GM19463 (cell line): ENCODE measurements around the gene PHF19.

Experiments used
- ATAC-seq: cut with Tn5 transposase; IDR thresholded peaks from one replicate; pipeline ENCODE4 v1.9.1; 2021; ENCODE audit warnings: mild to moderate bottlenecking, moderate library complexity; ENCODE audit not compliant: unreplicated experiment

The PHF19 gene

DNA sequence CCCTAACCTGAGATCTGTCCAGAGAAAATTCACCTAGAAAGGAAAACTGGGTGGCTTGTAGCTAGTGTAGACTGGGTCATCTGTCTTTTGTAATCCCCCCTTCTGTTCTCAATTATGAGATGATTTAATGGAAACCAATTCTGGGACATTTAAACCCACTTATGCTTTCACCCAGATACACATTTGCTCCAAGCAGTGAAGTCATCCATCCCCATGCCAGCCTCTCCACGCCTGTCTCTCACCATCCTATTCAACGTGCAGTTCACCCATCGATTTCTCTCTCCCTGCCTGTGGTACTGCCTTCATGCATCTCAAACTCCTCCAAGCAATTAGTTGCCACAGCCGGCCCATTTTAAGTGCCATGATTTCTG is 1.8 kb downstream of the PHF19 start:
- ATAC-seq, result no peak

DNA sequence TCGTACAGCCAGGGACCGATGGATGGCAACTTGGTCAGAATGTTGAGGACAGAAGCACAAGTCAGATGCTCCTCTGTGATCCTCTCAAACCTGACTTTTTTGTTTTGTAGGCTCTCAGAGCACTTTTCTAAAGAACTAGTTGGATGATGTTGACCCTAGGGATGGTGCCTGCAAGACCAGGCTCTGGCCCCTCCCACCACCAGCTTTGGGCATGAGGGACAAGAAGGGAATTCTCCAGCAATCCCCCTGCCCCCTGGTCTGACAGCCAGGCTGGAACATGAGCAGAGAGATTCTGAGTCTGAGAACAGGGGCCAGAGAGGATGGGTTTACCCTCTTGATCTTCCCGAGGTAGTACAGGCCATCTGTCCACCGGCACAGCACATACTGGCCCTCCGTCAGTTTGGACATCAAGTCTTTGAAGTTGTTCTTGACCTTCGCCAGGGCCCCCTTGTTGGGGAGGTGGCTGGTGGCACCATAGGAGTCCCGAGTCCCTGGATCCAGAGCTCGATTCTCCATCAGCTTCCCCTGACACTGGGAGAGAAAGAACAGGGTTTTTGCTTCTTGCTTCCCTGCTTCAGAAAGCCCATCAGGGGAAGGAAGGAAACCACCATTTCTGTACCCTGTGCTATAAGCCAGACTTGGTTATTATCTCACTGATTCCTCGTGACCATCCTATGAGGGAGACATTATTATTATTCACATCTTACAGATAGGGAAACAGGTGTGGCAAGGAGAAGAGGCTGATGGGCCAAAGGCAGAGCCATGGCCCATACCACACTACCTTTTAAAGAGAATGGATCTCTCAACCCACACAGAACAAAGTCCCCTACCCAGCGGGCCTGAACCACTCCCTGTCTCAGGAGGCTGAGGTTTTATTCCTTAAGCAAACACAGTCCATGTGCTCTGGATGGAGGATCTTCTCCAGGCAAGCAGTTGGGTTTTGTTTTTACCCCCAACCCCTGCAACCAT is 2.5 kb downstream of the PHF19 start:
- no peak for ATAC-seq

DNA sequence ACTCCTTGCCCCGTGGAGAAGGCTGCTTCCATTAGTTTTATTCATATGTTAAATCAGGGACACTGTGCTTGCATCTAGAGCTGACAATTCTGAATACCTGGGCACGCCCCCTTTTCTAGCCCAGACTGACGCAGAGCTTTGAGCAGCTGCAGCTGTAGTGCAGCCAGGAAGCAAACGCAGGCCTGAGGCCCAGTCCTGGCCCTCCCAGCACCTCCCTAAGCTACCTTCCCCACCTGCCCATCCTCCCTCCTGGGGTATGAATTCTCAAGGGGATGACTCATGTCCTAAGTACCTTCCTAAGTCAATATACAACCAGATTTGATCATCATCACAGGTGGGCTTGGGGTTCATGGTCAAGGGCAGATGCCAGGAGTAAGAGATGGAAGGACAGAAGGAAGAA is 3.5 kb downstream of the PHF19 start:
- ATAC-seq, result no peak

DNA sequence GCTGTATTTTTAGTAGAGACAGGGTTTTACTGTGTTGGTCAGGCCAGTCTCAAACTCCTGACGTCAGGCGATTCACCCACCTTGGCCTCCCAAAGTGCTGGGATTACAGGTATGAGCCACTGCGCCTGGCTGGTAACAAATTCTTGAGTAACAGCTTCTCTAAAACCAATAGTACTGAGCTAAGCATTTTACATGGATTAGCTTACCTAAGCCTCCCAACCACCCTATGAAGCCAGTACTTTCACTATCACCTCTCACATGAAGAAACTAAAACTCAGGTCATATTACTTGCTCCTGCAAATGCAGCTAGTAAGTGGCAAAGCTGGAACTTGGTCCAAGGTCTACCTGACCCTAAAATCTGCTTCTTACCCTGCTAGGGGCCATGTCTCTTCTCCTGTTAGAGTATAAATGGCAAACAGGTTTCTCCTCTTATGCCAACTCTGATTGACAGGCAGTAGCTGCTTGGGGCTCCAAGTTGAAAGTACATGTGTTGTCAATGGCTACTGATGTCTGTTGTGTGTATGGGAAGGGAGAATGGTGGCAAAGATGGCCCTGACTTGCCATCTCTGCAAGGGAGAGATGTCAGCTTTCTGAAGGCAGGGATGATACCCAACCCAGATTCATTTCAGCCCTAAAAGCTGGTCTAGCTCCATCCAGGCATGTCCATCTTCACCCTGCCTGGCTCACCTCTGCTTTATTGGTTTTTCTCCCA is 4.0 kb downstream of the PHF19 start:
- no peak for ATAC-seq

DNA sequence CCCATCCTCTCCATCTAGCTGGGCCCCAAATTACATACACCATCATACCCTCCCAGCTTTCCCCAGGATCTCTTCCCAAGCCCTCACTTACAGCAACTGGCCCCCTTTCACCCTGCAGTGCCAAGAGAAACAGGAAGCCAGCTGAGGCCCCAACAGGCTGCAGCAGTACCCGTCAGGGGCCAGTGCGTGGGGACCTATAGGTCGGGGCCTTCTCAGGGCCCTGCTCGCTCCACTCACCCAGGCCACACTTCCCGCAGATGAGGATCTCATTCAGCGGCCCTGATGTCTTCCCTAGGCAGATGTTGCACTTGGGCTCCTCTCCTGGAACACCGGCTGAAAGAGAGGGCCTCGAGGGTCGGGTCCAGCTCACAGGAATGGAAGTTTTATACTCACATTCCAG is 6.8 kb downstream of the PHF19 start:
- no peak for ATAC-seq

DNA sequence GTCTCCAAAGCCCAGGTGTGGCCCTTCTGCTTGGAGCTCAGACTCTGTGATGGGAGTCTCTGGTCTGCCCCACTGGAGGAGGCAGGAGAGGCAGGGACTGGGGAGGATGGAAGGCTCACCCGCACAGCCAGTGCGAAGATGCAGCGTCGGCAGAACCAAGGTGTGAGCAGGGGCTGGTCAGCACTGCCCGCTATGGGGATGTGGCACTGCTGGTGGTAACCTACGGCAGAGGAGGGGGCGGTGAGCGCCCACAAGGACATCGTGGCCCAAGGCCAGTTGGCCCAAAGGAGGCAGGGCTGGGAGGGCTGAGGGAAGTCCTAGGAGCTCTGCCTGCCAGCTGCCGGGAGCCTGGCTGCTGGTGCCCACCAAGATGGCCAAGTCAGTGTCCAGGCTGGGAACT is 7.3 kb downstream of the PHF19 start:
- ATAC-seq, result no peak

DNA sequence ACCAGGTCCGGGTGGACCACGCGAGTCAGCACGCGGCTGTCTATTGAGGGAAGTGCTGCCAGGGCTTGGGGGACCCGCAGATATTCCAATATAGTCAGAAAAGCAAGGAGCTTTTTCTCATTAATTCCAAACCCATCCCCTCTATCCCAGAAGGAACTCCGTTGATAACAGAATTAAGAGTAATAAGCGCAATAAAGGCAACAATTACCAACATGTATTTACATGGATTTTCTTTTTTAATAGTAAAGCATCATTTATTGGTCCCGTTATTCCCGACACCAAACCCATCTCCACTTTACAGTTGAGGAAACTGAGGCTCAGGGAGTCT is 7.7 kb downstream of the PHF19 start:
- no peak for ATAC-seq

DNA sequence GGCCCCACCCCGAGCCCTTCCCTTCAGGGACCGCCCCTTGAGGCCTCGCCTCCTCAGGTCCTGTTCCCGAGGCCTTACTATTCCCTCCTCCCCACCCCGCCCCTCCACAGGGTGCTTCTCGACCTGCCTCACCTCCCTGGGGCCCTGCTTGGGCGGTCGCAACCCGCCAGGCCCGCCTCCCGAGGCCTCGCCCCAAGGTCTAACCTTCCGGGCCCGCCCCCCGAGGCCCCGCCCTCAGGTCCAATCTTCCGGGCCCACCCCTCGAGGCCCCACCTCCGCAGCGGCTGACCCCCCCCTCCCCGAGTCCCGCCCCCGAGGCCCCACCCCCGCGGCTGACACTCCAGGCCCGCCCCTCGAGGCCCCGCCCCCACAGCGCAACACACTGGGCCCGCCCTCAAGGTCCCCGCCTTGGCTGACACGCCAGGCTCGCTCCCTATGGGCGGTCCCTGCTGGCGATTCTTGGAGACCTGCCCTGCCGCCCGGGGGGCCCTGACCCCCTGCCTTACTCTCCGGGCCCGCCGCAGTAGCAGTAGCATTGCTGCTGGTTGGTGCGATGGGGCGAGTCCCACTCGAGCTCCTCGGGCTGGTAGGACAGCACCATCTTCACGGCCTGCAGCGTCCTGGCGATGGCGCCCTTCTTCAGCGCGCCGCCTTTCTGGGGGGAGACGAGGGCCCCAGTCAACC is 8.2 kb downstream of the PHF19 start:
- ATAC-seq, result peak; percentile 92

DNA sequence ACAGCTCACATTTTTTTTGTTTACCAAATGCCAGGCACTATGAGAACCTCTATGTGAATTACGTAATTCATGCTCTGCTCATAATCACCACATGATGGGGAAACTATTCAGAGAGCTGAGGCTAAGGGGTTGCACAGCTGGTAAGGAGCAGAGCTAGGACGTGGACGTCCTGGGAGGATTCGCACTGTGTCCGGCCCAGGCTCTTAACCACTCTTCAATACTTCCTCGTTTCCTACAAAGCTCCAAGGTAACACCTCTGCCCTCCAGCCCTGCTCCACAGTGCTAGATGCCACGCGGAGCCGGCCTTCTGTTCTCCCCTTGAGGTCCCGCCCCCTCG is 8.7 kb downstream of the PHF19 start:
- no peak for ATAC-seq

DNA sequence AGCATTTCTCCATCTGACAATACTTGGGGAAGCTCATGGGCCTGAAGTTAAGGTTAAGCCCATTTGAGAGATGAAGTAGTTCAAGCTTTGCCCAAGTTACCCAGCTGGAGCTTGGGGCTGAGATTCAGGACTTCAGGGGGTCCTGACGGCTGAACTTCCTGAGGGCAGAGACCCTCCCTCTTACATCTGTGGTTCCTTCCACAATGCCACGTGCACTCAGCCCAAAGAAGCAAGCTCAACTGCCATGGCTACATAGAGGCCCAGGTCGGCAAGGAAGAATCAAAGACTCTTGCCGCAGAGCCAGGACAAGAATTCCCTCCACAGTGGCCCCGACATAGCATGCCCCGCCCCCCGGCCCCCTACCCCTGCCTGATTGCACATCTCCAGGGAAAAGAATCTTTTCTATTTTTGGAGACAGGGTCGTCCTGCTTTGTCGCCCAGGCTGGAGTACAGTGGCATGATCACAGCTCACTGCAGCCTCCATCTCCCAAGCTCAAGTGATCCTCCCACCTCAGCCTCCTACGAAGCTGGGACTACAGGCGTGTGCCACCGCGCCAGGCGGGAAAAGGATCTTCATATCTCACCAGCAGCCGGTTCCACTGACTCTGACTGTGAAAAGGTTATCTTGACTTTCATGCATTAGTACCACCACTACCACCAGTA is 9.2 kb downstream of the PHF19 start:
- no peak for ATAC-seq

DNA sequence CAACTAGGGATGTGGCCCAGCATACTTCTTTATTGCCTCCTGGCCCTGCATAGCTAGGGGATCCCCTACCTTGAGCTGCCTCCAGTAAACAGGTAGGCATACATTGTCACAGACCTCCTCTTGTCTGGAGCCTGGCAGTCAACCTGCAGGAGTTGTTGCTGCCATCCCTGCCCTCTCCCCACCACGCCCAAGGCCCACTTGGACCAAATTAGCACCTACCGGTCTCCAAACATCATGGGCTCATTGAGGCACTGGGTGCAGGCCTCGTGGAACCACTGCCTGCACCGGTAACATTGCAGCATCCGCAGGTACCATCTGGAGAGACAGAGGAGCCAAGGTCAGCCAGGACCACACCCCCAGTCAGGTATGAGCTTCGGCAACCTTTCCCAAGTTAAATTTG is 10.3 kb downstream of the PHF19 start:
- ATAC-seq, result no peak

DNA sequence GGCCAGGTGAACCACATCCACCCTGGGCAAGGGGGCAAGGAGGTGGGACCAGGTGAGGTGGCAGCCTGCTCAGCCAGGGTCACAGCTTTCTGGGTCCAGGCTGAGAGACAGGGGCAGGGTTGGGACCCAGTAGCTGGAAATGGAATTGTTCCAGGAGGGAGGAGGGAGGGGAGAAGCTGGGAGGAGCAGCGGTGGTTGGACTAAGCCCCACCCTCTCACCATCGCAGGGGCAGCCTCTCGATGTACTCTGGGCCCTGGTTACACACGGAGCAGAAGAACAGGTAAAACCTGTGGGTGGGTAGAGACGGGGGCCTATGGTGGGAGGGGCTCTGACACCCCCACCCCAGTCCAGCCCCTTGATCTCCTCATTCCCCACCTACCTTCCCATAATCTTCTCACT is 11.2 kb downstream of the PHF19 start:
- ATAC-seq, result no peak

DNA sequence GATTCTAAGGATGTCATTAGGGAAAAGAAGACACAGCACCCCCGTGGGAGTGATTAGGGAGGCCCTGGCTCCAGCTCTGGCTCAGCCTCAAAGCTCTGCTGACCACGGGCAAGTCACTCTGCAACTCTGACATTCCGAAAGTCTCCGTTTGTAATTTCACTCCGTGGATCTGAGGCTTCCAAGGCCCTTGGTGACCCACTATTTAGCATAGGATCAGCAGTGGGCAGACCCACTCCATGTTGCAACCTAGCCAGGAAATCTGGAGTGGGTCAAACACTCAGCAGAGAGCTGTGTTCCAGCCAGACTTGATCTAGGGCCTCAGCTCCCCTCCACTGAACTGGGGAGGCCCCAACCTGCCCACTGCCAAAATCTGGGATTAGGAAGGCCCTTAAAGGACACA is 11.8 kb downstream of the PHF19 start:
- ATAC-seq, result no peak

DNA sequence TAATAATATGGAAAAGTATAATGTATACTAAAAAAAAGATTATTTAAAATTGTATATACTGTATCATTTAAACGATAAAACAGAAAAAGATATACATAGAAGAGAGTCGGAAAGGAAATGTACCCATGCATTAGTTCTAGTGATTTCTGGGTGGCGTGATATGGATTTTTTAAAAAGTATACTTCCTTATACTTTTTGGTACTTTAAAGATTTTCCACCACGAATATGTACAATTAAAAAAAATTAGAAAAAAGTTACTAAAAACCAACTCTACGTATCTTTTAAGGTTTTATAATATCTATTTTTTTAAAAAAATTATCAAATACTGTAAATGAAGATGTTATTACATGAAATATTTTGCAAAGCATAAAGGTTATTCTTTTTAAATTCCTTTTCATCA is 12.3 kb downstream of the PHF19 start:
- no peak for ATAC-seq

DNA sequence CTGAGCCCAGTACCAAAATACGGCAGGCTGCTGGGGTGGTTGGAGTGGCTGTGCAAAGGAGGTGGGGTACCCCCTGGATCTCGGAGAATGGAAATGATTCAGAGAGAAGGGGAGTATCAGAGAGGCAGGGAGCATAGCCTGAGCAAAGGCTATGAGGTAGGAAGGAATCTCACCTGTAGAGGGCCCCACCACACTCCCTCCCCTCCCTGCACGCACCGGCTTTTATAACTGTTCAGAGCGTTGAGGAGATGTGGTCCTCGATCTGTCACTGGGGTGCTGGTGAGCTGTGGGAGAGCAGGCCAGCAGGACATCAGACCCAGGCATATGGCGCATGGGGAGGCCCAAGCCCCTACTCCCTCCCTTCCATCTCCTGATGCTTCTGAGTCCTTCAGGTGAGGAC is 13.2 kb downstream of the PHF19 start:
- ATAC-seq, result no peak

DNA sequence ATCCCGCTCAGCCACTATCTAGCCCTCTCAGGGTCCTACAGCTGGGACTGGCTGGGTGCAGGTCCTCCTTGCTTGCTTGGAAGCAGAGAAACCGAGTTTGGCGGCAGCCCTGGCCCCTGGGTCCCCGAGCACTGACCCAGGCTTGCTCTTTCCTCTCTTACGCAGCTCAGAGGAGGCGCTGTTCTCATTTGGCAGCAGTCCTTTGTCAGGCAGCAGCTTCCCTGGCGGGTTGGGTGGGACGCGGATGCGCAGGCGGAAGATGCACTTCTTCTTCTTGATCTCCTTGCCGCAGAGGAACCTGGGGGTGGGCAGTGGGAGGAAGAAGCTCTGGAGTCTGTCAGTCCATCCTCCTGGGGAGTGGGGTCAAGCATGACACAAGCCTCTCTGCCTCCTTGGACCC is 14.5 kb downstream of the PHF19 start:
- ATAC-seq, result no peak

DNA sequence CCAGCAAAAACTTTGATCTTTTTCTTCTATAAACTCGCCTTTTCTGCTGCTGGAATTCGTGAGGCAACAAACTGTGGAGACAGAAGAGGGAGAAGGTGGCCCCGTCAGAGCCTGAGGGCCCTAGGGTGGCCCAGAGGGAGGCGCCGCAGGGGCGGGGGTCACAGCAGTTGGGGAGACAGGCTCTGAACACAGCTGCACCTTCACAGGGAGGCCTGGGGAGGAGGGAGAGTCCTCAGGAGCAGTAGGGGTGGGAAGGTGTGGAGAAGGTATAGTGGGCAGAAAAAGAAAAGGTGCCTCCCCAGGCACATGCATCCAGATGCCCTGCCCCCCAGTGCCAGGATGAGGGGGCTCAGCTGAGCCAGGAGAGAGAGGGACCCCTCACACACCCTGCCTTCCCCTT is 15.1 kb downstream of the PHF19 start:
- ATAC-seq, result no peak

DNA sequence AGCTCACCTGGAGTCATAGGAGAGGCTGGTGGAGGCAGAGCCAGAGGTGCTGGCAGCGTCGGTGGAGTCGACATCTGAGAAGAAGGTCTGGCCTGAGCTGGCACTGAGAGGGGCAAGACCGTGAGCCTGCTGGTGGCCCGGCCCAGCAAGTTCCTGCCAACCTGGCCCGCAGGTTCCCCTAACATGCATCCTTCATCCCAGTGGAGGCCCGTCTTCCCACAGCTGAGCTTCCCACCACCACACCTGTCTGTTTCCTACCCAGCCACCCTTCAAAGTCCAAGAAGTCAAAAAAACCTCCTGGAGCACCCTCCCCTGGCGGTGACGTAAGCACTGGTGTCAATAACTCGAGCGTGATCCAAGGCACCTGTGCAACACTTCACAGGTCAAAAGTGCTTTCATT is 16.9 kb downstream of the PHF19 start:
- ATAC-seq, result no peak

DNA sequence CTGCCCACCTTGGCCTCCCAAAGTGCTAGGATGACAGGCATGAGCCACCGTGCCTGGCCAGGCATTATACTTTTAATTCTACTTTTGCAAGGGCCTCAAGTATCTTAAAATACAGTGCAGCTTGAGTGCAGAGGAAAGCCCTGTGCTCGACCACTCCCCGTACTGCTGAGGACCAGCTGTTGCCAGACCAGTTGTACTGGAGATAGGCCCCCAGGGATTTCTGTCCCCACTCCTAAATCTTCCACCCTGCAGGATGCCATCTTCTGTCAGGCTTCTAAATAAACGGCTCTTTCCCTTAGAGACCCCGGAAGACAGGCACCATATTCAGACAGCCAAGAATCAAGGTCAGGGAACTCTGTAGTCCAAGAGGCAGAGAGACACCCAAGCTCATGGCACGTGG is 17.6 kb downstream of the PHF19 start:
- no peak for ATAC-seq

DNA sequence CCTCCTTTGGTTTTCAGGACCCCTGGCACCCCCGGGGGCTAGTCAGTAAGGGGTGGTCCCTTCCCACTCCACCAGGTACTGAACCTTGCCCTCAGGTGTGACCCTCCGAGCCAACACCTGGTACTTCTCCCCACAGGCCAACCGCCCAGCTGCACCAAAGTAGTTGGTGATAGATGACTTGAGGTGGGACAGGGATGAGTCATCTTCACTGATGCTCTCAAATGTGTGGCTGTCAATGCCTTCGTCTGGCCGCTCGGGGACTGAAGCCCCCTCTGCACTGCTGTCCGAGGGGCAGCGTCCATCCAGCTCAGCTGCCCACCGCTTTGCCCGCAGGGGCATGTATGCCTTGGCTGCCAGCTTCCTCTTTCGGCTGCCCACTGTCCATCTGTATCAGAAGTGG is 19.1 kb downstream of the PHF19 start:
- no peak for ATAC-seq

DNA sequence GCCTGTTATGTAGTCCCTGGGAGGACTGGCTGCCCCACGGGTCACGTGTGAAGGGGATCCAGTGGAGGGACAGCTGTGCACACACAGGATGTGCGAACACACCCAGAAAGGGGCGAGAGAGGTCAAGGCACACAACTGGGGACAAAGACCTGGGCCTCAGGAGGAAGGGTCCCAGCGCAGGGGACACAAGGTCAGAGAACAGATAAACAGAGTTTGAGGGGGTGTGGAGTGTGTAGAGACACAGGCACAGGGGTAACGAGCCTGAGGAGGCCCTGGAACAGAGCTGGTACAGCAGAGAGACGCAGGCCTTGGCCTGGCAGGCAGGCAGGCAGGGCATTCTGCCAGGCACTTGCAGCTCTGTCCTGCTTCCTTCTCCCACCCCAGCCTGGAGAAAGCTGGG is 19.5 kb downstream of the PHF19 start:
- ATAC-seq, result no peak

DNA sequence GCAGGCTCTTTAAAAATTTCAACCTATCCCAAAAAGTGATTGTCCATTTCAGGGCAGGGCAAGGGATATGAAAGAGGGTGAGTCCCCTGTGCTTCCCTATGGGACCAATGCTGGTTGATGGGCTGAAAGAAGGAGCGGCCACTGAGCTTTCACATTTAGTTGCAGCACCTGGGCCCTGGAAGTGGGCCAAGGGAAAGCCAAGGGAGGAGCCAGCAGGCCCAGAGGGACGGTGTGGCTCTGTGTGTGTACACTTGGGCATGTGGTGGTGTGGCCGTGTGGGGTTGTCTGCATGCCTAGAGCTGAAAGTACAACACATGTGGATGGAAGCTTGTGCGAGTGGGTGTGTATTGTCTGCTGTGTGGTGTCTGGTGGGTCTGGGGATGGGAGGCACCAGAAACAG is 20.3 kb downstream of the PHF19 start:
- ATAC-seq, result no peak
